Stomach (tissue), 4 donors: ENCODE measurements around the gene COLEC12.

Experiments
- CTCF ChIP-seq, 7 experiments: fragments of 450-650 bp in 4 of 7; fragments of 200-600 bp in 3 of 7; sonication (generic) in 3 of 7; IDR thresholded peaks; one replicate each; pipeline ENCODE4 v1.5.1; 2016 to 2019; ENCODE audit warnings: antibody characterized with exemption in 7 of 7, control low read depth in 2 of 7, mild to moderate bottlenecking in 1 of 7
- EP300 ChIP-seq: sonication (generic); formaldehyde crosslinking; IDR thresholded peaks from one replicate; pipeline ENCODE4 v1.6.1; 2017; ENCODE audit warnings: antibody characterized with exemption
- POLR2A ChIP-seq, 4 donors: fragments of 450-650 bp; IDR thresholded peaks; one replicate each; pipeline ENCODE4 v1.6.1; 2016; ENCODE audit warnings: antibody characterized with exemption in 4 of 4, control low read depth in 2 of 4, mild to moderate bottlenecking in 1 of 4, moderate library complexity in 1 of 4
- POLR2AphosphoS5 ChIP-seq, 3 donors: sonication (generic); formaldehyde crosslinking; IDR thresholded peaks; one replicate each; pipeline ENCODE4 v1.6.1; 2016; ENCODE audit warnings: antibody characterized with exemption in 3 of 3

DNA sequence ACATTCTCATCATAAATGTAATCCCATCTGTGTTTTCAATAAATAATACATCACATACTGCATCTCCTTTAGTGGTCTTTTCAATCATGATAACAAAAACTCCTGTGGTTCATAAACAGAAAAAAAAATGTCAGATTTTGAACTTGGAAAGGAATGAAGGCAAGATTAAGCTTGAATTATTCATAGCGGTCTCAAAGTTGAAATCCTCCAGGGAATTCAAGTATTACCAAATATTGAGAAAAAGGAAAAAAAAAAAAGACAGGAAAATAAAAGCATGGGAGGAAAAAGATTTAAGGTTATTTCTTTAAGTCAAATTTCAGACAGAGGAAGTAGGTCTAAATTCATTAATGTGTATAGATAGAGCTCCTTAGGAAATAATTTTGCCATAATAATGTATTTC, 92.1 kb downstream of the COLEC12 start:
- TF ChIP-seq CTCF (IDR thresholded peaks at IDR 0.05) (no peak), EP300 (no peak), POLR2A (IDR thresholded peaks at IDR 0.05) (no peak), POLR2AphosphoS5 (IDR thresholded peaks at IDR 0.05) (no peak)
